Measurements from ENCODE around the gene NUDT2. TPM values are rescaled to one million over a fixed set of nuclear protein-coding genes. Genes with fewer than 3 reads are reported as not detected.

NUDT2 gene
- total RNA-seq, 4 donors from 2014 or later = 13.2 to 19.7 (median 17.0) TPM

DNA sequence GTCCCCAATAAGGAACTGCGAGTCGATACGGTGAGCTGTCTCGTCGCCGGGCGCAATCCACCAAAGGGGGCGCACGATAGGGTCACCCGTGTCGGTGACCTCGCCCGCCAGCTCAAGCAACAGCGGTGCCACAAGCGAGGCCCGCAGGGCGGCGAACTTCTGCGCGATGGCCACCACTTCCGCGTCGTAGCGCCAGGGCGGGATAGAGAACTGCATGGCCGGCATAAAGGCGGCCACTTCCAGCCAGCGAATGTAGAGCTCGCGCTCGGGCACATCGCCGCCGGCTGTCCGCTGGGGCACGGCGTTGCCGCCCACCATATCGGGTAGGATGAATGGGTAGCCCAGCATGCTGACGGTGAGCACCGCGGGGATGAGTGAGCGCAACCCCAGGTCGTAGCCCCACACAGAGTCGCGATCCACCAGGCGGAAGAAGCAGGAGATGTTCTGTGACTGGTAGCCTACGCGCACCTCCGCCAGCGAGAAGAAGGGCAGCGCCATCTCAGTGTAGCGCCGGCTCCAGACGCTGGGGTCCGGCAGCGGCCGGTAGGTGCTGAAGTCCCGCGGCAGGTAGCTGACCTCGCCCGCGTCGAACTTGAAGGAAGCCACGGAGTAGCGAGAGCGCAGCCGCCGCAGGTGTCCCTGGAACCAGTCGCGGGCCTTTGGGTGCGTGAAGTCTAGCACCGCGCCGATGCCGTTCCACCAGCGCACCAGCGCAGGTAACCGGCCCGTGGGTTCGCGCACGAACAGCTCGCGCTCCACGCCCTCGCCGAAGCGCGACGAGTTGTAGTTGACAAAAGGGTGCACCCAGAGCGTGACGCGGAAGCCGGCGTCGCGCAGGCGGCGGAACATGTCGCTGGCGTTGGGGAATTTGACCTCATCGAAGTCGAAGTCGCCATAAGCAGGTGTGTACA lies 41.9 kb downstream of the NUDT2 start:
- peaks cover 4% of the 10 kb centered on the region for H3K27me3 ChIP-seq
- H3K4me1 ChIP-seq = peaks cover 32% of the 10 kb centered on the region
- no peak for TF ChIP-seq POLR2AphosphoS5 (IDR thresholded peaks at IDR 0.05)
- TF ChIP-seq EP300 (IDR thresholded peaks at IDR 0.05) = no peak
- TF ChIP-seq, protein P1, sequence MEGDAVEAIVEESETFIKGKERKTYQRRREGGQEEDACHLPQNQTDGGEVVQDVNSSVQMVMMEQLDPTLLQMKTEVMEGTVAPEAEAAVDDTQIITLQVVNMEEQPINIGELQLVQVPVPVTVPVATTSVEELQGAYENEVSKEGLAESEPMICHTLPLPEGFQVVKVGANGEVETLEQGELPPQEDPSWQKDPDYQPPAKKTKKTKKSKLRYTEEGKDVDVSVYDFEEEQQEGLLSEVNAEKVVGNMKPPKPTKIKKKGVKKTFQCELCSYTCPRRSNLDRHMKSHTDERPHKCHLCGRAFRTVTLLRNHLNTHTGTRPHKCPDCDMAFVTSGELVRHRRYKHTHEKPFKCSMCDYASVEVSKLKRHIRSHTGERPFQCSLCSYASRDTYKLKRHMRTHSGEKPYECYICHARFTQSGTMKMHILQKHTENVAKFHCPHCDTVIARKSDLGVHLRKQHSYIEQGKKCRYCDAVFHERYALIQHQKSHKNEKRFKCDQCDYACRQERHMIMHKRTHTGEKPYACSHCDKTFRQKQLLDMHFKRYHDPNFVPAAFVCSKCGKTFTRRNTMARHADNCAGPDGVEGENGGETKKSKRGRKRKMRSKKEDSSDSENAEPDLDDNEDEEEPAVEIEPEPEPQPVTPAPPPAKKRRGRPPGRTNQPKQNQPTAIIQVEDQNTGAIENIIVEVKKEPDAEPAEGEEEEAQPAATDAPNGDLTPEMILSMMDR (IDR thresholded peaks at IDR 0.05) = peak in 1 of 2 donors; percentile 7
- H3K9me3 ChIP-seq = no peaks in the 10 kb centered on the region
- WGBS = 63% methylated on average over 29 of the region's 105 CpGs
- no peak overlapping the region for H3K27ac ChIP-seq
- no peaks in the 10 kb centered on the region for H3K36me3 ChIP-seq
- no peak for DNase-seq (ENCODE audit: low spot score in 2 of 2)
- peak overlapping the region; percentile 43 for H3K4me3 ChIP-seq

DNA sequence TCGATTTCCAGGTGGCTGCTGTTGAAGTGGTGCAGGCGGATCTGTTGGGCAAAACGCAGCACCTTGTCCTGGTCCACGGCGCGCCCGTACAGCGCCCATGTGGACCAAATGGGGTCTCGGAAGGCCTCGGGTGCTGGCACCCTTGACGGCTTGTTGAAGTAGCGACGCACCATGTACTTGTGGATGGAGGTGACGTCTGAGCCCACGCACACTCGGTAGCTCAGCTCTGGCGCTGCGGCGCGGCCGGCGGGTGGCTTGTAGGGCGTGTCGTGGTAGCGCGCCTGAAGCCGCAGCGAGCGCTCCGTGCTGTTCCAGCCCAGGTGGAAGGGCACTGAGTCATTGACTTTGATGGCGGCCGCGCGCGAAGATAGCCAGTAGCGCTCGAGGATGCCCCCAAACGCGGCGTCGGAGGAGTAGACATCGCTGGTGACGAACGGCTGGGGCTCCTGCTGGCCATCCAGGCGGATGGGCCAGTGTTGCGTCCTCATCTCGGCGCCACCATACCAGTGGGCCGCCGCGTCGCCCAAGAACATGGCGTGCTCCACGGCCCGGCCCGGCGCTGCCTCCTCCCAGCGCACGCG lies 42.6 kb downstream of the NUDT2 start:
- Histone ChIP-seq H3K9me3 (no peaks in the 10 kb centered on the region), H3K4me3 (no peak overlapping the region), H3K4me1 (peaks cover 35% of the 10 kb centered on the region), H3K36me3 (no peaks in the 10 kb centered on the region), H3K27ac (no peak overlapping the region), H3K27me3 (peaks cover 4% of the 10 kb centered on the region)
- WGBS = 76% methylated on average over 38 of the region's 60 CpGs
- DNase-seq (ENCODE audit: low spot score in 2 of 2) = no peak
- TF ChIP-seq POLR2A (IDR thresholded peaks at IDR 0.05) = no peak
- TF ChIP-seq, protein P1 (IDR thresholded peaks at IDR 0.05) = no peak
- no peak for TF ChIP-seq EP300 (IDR thresholded peaks at IDR 0.05)
- TF ChIP-seq POLR2AphosphoS5 (IDR thresholded peaks at IDR 0.05) = no peak

DNA sequence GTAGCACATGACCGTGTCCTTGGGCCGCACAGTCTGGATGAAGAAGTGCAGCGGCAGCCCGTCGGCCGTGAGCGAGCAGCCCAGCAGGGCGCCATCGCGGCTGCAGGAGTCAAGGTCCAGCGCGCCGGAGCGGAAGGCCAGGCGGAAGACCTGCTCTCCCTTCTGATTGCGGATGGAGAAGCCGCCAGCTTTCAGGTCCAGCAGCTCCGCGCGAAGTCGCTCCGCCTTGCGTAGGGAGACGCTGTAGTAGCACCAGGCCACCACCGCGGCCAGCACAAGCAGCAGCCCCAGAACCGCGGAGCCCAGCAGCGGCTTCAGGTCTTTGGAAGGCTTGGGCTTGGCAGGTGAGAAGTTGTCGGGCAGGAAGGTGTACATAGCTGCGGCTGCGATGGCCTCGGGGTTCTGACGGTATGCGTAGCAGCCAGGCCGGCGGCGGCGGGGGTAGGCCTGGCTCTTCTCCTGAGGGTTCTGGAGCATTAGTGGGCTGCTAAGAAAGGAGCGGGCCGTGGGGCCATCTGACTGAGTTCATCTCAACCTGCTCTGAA lies 43.2 kb downstream of the NUDT2 start:
- WGBS = 39% methylated on average over 25 of the region's 41 CpGs
- Histone ChIP-seq H3K4me1 (peaks cover 40% of the 10 kb centered on the region), H3K36me3 (no peaks in the 10 kb centered on the region), H3K4me3 (no peak overlapping the region), H3K27me3 (peaks cover 4% of the 10 kb centered on the region), H3K27ac (no peak overlapping the region), H3K9me3 (no peaks in the 10 kb centered on the region)
- TF ChIP-seq POLR2AphosphoS5 (IDR thresholded peaks at IDR 0.05) (no peak), EP300 (IDR thresholded peaks at IDR 0.05) (no peak), POLR2A (IDR thresholded peaks at IDR 0.05) (no peak)
- TF ChIP-seq, protein P1 (IDR thresholded peaks at IDR 0.05) = no peak
- DNase-seq (ENCODE audit: low spot score in 2 of 2) = no peak

DNA sequence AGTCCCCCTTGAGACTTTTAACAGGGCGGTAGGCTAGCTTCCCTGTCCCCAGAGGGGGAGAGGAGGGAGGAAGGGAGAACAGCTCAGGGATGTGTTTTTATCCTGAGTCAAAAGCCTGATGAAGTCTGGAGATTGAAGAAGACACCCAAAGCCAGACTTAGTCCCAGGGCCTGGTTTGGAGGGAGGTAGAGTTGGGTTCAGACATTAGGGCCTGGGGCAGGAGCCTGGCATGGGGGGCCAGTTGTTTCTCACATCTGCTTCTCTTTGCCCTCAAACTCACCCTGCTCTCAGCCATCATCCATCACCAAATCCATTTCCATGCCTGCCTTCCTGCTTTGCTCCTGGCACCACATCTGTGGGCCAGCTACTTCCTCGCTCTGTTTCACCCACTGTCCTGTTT lies 44.4 kb downstream of the NUDT2 start:
- DNase-seq (ENCODE audit: low spot score in 2 of 2) = no peak
- Histone ChIP-seq H3K36me3 (no peaks in the 10 kb centered on the region), H3K27me3 (peaks cover 4% of the 10 kb centered on the region), H3K27ac (no peak overlapping the region), H3K9me3 (no peaks in the 10 kb centered on the region), H3K4me1 (peaks cover 44% of the 10 kb centered on the region), H3K4me3 (no peak overlapping the region)
- TF ChIP-seq POLR2A (IDR thresholded peaks at IDR 0.05) (no peak), EP300 (IDR thresholded peaks at IDR 0.05) (no peak), POLR2AphosphoS5 (IDR thresholded peaks at IDR 0.05) (no peak)
- TF ChIP-seq, protein P1 (IDR thresholded peaks at IDR 0.05) = no peak
- 95% methylated on average over 2 of the region's 2 CpGs for WGBS

DNA sequence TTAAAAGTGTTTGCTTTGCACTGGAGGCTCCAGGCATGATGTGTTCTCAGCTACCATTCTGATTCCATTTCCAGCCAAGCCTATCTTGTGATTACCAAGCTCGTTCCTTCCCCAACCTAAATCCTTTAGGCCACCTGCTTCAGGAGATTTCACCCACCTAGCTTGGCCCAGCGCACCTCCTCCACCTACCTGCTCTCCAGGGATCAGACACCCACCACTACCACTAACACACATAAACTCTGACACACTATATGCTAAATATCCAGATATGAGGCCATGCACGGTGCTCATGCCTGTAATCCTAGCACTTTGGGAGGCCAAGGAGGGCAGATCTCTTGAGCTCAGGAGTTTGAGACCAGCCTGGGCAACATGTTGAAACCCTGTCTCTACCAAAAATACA lies 45.0 kb downstream of the NUDT2 start:
- Histone ChIP-seq H3K4me3 (no peak overlapping the region), H3K9me3 (no peaks in the 10 kb centered on the region), H3K4me1 (peaks cover 49% of the 10 kb centered on the region), H3K27ac (no peak overlapping the region), H3K27me3 (peaks cover 4% of the 10 kb centered on the region), H3K36me3 (no peaks in the 10 kb centered on the region)
- TF ChIP-seq EP300 (IDR thresholded peaks at IDR 0.05) = no peak
- TF ChIP-seq, protein P1 (IDR thresholded peaks at IDR 0.05) = no peak
- no peak for TF ChIP-seq POLR2AphosphoS5 (IDR thresholded peaks at IDR 0.05)
- TF ChIP-seq POLR2A (IDR thresholded peaks at IDR 0.05) = no peak
- no peak for DNase-seq (ENCODE audit: low spot score in 2 of 2)
- 89% methylated on average over 3 of the region's 3 CpGs for WGBS
